ENCODE results near the gene TTF2. TPM values are rescaled to one million over a fixed set of nuclear protein-coding genes. Genes with fewer than 3 reads are reported as not detected.

TTF2 gene
- total and polyA plus RNA-seq, 2 of the 8 experiments (the other 6 are each of a cell fraction or from before 2014, with no cell fraction given): 16.9 to 89.6 TPM

GRCh38 chr1:117014209-117014608 is 45.9 kb upstream of the TTF2 start:
- no peak overlapping the region for H4K91ac ChIP-seq (replicated peaks; ENCODE audit: insufficient read length, low read length)
- H3K4me2 ChIP-seq (ENCODE audit: insufficient read depth in 1 of 2, low read depth in 2 of 2, low read length in 2 of 2): no peak overlapping the region
- no peaks in the 10 kb centered on the region for H3K9me3 ChIP-seq (ENCODE audit: insufficient read depth in 2 of 2, low read depth in 1 of 2, low read length in 1 of 2)
- no peak overlapping the region for H2BK120ac ChIP-seq (replicated peaks; ENCODE audit: low read depth, low read length)
- H3K4me1 ChIP-seq (replicated peaks in 1 of 4; ENCODE audit: control insufficient read depth in 3 of 4, insufficient read depth in 4 of 4, low read length in 3 of 4): peaks cover 0 to 4% (median 1%) of the 10 kb centered on the region in 4 experiments; a peak in 2 of 7 replicates
- no peak overlapping the region for H3K23ac ChIP-seq (ENCODE audit: insufficient read length)
- no peak overlapping the region for H3K14ac ChIP-seq (ENCODE audit: insufficient read length)
- H4K5ac ChIP-seq (ENCODE audit: insufficient read length, low read depth, low read length): no peak overlapping the region
- no peak overlapping the region for H3K56ac ChIP-seq (replicated peaks; ENCODE audit: insufficient read length, low read depth, low read length)
- ChIA-PET POLR2A (ENCODE audit: partially characterized antibody) (interaction anchor here (0.5 kb wide), 1 partner anchor 301 kb away, joined by 4 read pairs; no protein-coding TSS in a partner anchor), CTCF (ENCODE audit: partially characterized antibody) (interaction anchor here (1.0 kb wide), 1 partner anchor 11 kb away, joined by 3 read pairs; no protein-coding TSS in a partner anchor)
- H3K18ac ChIP-seq (ENCODE audit: extremely low read depth, low read length): no peak overlapping the region
- H2BK20ac ChIP-seq (ENCODE audit: low read length): no peak overlapping the region
- no peak overlapping the region for H3K4ac ChIP-seq (replicated peaks; ENCODE audit: insufficient read length, low read depth, low read length)
- FAIRE-seq: no peak
- H2BK5ac ChIP-seq (ENCODE audit: low read depth, low read length): no peak overlapping the region
- H2BK12ac ChIP-seq (ENCODE audit: low read depth, low read length): no peak overlapping the region
- H2BK15ac ChIP-seq (ENCODE audit: low read length): no peak overlapping the region
- no peaks in the 10 kb centered on the region for H3K36me3 ChIP-seq (ENCODE audit: control insufficient read depth in 2 of 4, insufficient read depth in 4 of 4, low read length in 3 of 4)
- no peaks in the 10 kb centered on the region for H3K27me3 ChIP-seq (replicated peaks in 1 of 4; ENCODE audit: control insufficient read depth in 3 of 4, extremely low read depth in 1 of 4, insufficient read depth in 3 of 4, low read length in 3 of 4)
- H4K8ac ChIP-seq (ENCODE audit: extremely low read depth, insufficient read depth, low read length): no peak overlapping the region
- TF ChIP-seq HDAC2 (IDR thresholded peaks at IDR 0.05; ENCODE audit: borderline replicate concordance in 1 of 2, low read depth in 2 of 2, low read length in 2 of 2) (no peak), JUND (IDR thresholded peaks at IDR 0.05; ENCODE audit: low read length) (no peak), EP300 (IDR thresholded peaks at IDR 0.05; ENCODE audit: borderline replicate concordance in 1 of 2, low read depth in 2 of 2, low read length in 2 of 2) (no peak), ZNF274 (IDR thresholded peaks at IDR 0.05; ENCODE audit: borderline replicate concordance, extremely low read depth, low read length) (no peak), HDAC6 (IDR thresholded peaks at IDR 0.05; ENCODE audit: low read depth, low read length) (no peak), KDM1A (IDR thresholded peaks at IDR 0.05; ENCODE audit: borderline replicate concordance, low read length) (no peak)
- H4K20me1 ChIP-seq (replicated peaks in 1 of 2; ENCODE audit: control insufficient read depth in 1 of 2, insufficient read depth in 2 of 2, low read length in 2 of 2): no peaks in the 10 kb centered on the region
- H3K79me2 ChIP-seq (ENCODE audit: control insufficient read depth in 1 of 2, insufficient read depth in 2 of 2, low read length in 2 of 2): no peaks in the 10 kb centered on the region
- no peak overlapping the region for H2AK5ac ChIP-seq (ENCODE audit: low read depth, low read length)
- DNase-seq (ENCODE audit: low read depth in 1 of 2, low spot score in 2 of 2): no peak
- H3K4me3 ChIP-seq (ENCODE audit: extremely low read depth in 1 of 4, insufficient read depth in 2 of 4, low read depth in 3 of 4, low read length in 4 of 4): no peak overlapping the region
- H3K79me1 ChIP-seq (ENCODE audit: low read depth, low read length): no peaks in the 10 kb centered on the region
- no peak overlapping the region for H3K27ac ChIP-seq (ENCODE audit: low read depth, low read length)
- no peaks in the 10 kb centered on the region for H3K23me2 ChIP-seq (ENCODE audit: low read depth, low read length)
- WGBS, 2 experiments (ENCODE audit: extremely low coverage in 1 of 2, insufficient coverage in 1 of 2, insufficient read length in 1 of 2, insufficient replicate concordance in 2 of 2, low coverage in 1 of 2, low lambda C conversion rate in 2 of 2, missing lambda C conversion rate in 1 of 2): 91% methylated on average over 5 of the region's 5 CpGs; no CpG with 5 or more reads in 1 of the 2 experiments
- no peak overlapping the region for H3K9ac ChIP-seq (replicated peaks in 1 of 4; ENCODE audit: extremely low read depth in 1 of 4, low read depth in 3 of 4, low read length in 3 of 4)
- H2AFZ ChIP-seq (ENCODE audit: low read length): no peak overlapping the region
